IPS DF 6.9 (cell line): ENCODE data around the gene BORCS5.
"Not testable (repeated sequence)": the region's sequence is repeated elsewhere in the genome, so short reads cannot be mapped to it uniquely, and the experiment has no call there.

Experiments
- DNase-seq: peaks from one replicate; pipeline ENCODE4 v3.0.0-alpha.2; 2013; ENCODE audit warnings: low read depth, low spot score
- H3K27ac ChIP-seq: one replicate; pipeline ENCODE4 v1.5.1; 2013; ENCODE audit warnings: low read length, control low read depth
- H3K27me3 ChIP-seq: 2 replicates; pipeline ENCODE4 v1.6.1; 2013; ENCODE audit warnings: mild to moderate bottlenecking, low read length; ENCODE audit not compliant: control insufficient read depth, insufficient read depth
- H3K36me3 ChIP-seq: 2 replicates; pipeline ENCODE4 v1.6.1; 2013; ENCODE audit warnings: low read length; ENCODE audit not compliant: control insufficient read depth, insufficient read depth
- H3K4me1 ChIP-seq: 2 replicates; pipeline ENCODE4 v1.6.1; 2013; ENCODE audit warnings: low read length; ENCODE audit not compliant: control insufficient read depth, insufficient read depth
- H3K4me3 ChIP-seq: 2 replicates; pipeline ENCODE4 v1.5.1; 2013; ENCODE audit warnings: mild to moderate bottlenecking, low read length
- H3K9me3 ChIP-seq: 2 replicates; pipeline ENCODE4 v1.6.1; 2013; ENCODE audit warnings: low read length, inconsistent platforms; ENCODE audit not compliant: control insufficient read depth, insufficient read depth
- WGBS: extraction: QIAGEN DNeasy Blood & Tissue Kit; methylation state at CpG from one replicate; pipeline ENCODE4 v1.1.7; 2013; ENCODE audit warnings: mixed read lengths, missing lambda C conversion rate; ENCODE audit not compliant: insufficient read length, insufficient coverage; 5-methylcytosine and 5-hydroxymethylcytosine counted together

Gene BORCS5

GRCh38 chr12:12460935-12461922 lies 104.4 kb downstream of the BORCS5 start:
- H3K27me3 ChIP-seq = no peaks in the 10 kb centered on the region
- no peaks in the 10 kb centered on the region for H3K9me3 ChIP-seq
- no peak overlapping the region for H3K4me3 ChIP-seq
- no peaks in the 10 kb centered on the region for H3K4me1 ChIP-seq
- no peak overlapping the region for H3K27ac ChIP-seq
- no peaks in the 10 kb centered on the region for H3K36me3 ChIP-seq
- WGBS = no CpG with 5 or more reads among the region's 8 CpGs
- DNase-seq = no peak

GRCh38 chr12:12461923-12462315 lies 105.0 kb downstream of the BORCS5 start:
- Histone ChIP-seq H3K4me1 (no peaks in the 10 kb centered on the region), H3K27me3 (no peaks in the 10 kb centered on the region), H3K27ac (no peak overlapping the region), H3K36me3 (no peaks in the 10 kb centered on the region), H3K4me3 (no peak overlapping the region), H3K9me3 (no peaks in the 10 kb centered on the region)
- WGBS = no CpG with 5 or more reads among the region's 5 CpGs
- DNase-seq = no peak

- no CpG with 5 or more reads among the region's 20 CpGs for WGBS
- Histone ChIP-seq H3K27me3 (no peaks in the 10 kb centered on the region), H3K4me1 (no peaks in the 10 kb centered on the region), H3K4me3 (no peak overlapping the region), H3K36me3 (no peaks in the 10 kb centered on the region), H3K9me3 (no peaks in the 10 kb centered on the region), H3K27ac (no peak overlapping the region)
- DNase-seq = no peak
Measured at GRCh38 chr12:12465522-12465921, 108.6 kb downstream of the BORCS5 start.

- WGBS = no CpG with 5 or more reads among the region's 7 CpGs
- DNase-seq = no peak
- Histone ChIP-seq H3K27ac (no peak overlapping the region), H3K36me3 (no peaks in the 10 kb centered on the region), H3K4me3 (no peak overlapping the region), H3K27me3 (no peaks in the 10 kb centered on the region), H3K4me1 (no peaks in the 10 kb centered on the region), H3K9me3 (no peaks in the 10 kb centered on the region)
Measured at GRCh38 chr12:12466157-12466556, 109.3 kb downstream of the BORCS5 start.

GRCh38 chr12:12467264-12467663 lies 110.4 kb downstream of the BORCS5 start:
- no peaks in the 10 kb centered on the region for H3K36me3 ChIP-seq
- no peak for DNase-seq
- no peaks in the 10 kb centered on the region for H3K9me3 ChIP-seq
- H3K27me3 ChIP-seq = no peaks in the 10 kb centered on the region
- H3K27ac ChIP-seq = no peak overlapping the region
- no peaks in the 10 kb centered on the region for H3K4me1 ChIP-seq
- WGBS = no CpG with 5 or more reads among the region's 6 CpGs
- H3K4me3 ChIP-seq = no peak overlapping the region

- no peaks in the 10 kb centered on the region for H3K27me3 ChIP-seq
- H3K4me1 ChIP-seq = no peaks in the 10 kb centered on the region
- DNase-seq = no peak
- WGBS = no CpG with 5 or more reads among the region's 14 CpGs
- no peaks in the 10 kb centered on the region for H3K9me3 ChIP-seq
- H3K36me3 ChIP-seq = no peaks in the 10 kb centered on the region
- no peak overlapping the region for H3K4me3 ChIP-seq
- H3K27ac ChIP-seq = no peak overlapping the region
Measured at GRCh38 chr12:12467688-12468261, 110.9 kb downstream of the BORCS5 start.

- Histone ChIP-seq H3K4me3 (no peak overlapping the region), H3K36me3 (no peaks in the 10 kb centered on the region), H3K4me1 (no peaks in the 10 kb centered on the region), H3K27me3 (no peaks in the 10 kb centered on the region), H3K9me3 (no peaks in the 10 kb centered on the region), H3K27ac (no peak overlapping the region)
- no peak for DNase-seq
- no CpG with 5 or more reads among the region's 3 CpGs for WGBS
Measured at GRCh38 chr12:12468575-12468974, 111.7 kb downstream of the BORCS5 start.

- no peak for DNase-seq
- Histone ChIP-seq H3K4me1 (no peaks in the 10 kb centered on the region), H3K27me3 (no peaks in the 10 kb centered on the region), H3K4me3 (no peak overlapping the region), H3K27ac (no peak overlapping the region), H3K36me3 (no peaks in the 10 kb centered on the region), H3K9me3 (no peaks in the 10 kb centered on the region)
- WGBS = 100% methylated on average over 2 of the region's 7 CpGs
Measured at GRCh38 chr12:12469386-12469785, 112.5 kb downstream of the BORCS5 start.

- WGBS = no CpG with 5 or more reads among the region's 7 CpGs
- H3K27ac ChIP-seq = no peak overlapping the region
- H3K9me3 ChIP-seq = no peaks in the 10 kb centered on the region
- DNase-seq = no peak
- no peaks in the 10 kb centered on the region for H3K27me3 ChIP-seq
- no peaks in the 10 kb centered on the region for H3K36me3 ChIP-seq
- H3K4me3 ChIP-seq = no peak overlapping the region
- no peaks in the 10 kb centered on the region for H3K4me1 ChIP-seq
Measured at GRCh38 chr12:12470751-12471306, 114.0 kb downstream of the BORCS5 start.

- DNase-seq, H3K36me3 ChIP-seq, H3K4me3 ChIP-seq, H3K27ac ChIP-seq, H3K27me3 ChIP-seq, H3K4me1 ChIP-seq, H3K9me3 ChIP-seq: not testable (repeated sequence)
- WGBS = no CpG with 5 or more reads among the region's 37 CpGs
Measured at GRCh38 chr12:12471982-12472961, 115.4 kb downstream of the BORCS5 start.
